Measurements from ENCODE around the gene BRI3. TPM values are rescaled to one million over a fixed set of nuclear protein-coding genes. Genes with fewer than 3 reads are reported as not detected.
A peak's percentile ranks its signal among the peaks of the same experiment; 100 is the strongest.

Gene BRI3
- total RNA-seq, 2 donors from 2014 or later: 48.2 to 52.6 TPM

- H3K4me1 Mint-ChIP-seq: no peaks in the 10 kb centered on the region
Measured at GRCh38 chr7:98276241-98276761, 5.2 kb upstream of the BRI3 start.

DNA sequence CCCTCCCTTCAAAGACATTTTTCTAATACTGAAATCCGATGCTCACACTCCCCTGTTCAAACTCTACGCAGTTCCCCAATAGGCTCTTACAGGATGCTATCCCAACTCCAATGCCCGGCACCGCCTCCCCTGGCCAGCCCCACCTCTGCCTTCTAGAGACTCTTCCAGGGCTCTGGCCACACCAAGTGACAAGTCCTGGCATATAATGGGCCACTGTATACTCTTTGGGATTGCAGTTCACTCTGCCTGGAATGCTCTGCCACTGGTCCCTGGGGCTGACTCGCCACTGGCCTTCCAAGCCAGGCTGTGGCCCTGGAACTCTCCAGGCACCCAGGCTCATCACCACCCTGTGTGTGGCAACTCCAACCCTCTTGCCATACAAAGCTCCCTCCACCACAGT, 3.1 kb upstream of the BRI3 start:
- peaks cover 6% of the 10 kb centered on the region for H3K4me1 Mint-ChIP-seq
- no peak for ATAC-seq (replicated peaks)
- H3K27me3 Mint-ChIP-seq: no peaks in the 10 kb centered on the region
- H3K4me3 Mint-ChIP-seq: no peak overlapping the region
- no peaks in the 10 kb centered on the region for H3K9me3 Mint-ChIP-seq
- H3K27ac Mint-ChIP-seq: no peak overlapping the region
- peaks cover 9% of the 10 kb centered on the region for H3K36me3 Mint-ChIP-seq (ENCODE audit: low read depth)

More at GRCh38 chr7:98276241-98276761, 5.2 kb upstream of the BRI3 start:
- Mint-ChIP-seq H3K27me3 (no peaks in the 10 kb centered on the region), H3K36me3 (ENCODE audit: low read depth) (no peaks in the 10 kb centered on the region), H3K9me3 (no peaks in the 10 kb centered on the region), H3K4me3 (no peak overlapping the region), H3K27ac (no peak overlapping the region)
- ATAC-seq (replicated peaks): no peak

GRCh38 chr7:98278936-98279335, 2.5 kb upstream of the BRI3 start:
- H3K36me3 Mint-ChIP-seq (ENCODE audit: low read depth): peaks cover 9% of the 10 kb centered on the region
- no peaks in the 10 kb centered on the region for H3K9me3 Mint-ChIP-seq
- peaks cover 6% of the 10 kb centered on the region for H3K4me1 Mint-ChIP-seq
- H3K4me3 Mint-ChIP-seq: no peak overlapping the region
- ATAC-seq (replicated peaks): no peak
- no peak overlapping the region for H3K27ac Mint-ChIP-seq
- H3K27me3 Mint-ChIP-seq: no peaks in the 10 kb centered on the region

DNA sequence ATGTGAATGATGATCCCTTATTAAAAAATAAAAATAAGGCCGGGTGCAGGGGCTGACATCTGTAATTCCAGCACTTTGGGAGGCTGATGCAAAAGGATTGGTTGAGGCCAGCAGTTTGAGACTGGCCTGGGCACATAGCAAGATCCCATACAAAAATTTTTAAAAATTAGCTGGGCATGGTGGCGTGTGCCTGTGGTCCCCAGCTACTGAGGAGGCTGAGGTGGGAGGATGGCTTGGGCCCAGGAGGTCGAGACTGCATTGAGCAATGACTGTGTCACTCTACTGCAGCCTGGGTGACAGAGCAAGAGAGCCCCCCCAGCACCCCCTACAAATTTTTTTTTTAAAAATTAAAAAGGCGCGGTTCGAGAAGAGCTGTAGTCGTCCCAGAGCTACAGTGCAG, 1.2 kb upstream of the BRI3 start:
- no peak overlapping the region for H3K27ac Mint-ChIP-seq
- peak overlapping the region; percentile 79 for H3K4me3 Mint-ChIP-seq

DNA sequence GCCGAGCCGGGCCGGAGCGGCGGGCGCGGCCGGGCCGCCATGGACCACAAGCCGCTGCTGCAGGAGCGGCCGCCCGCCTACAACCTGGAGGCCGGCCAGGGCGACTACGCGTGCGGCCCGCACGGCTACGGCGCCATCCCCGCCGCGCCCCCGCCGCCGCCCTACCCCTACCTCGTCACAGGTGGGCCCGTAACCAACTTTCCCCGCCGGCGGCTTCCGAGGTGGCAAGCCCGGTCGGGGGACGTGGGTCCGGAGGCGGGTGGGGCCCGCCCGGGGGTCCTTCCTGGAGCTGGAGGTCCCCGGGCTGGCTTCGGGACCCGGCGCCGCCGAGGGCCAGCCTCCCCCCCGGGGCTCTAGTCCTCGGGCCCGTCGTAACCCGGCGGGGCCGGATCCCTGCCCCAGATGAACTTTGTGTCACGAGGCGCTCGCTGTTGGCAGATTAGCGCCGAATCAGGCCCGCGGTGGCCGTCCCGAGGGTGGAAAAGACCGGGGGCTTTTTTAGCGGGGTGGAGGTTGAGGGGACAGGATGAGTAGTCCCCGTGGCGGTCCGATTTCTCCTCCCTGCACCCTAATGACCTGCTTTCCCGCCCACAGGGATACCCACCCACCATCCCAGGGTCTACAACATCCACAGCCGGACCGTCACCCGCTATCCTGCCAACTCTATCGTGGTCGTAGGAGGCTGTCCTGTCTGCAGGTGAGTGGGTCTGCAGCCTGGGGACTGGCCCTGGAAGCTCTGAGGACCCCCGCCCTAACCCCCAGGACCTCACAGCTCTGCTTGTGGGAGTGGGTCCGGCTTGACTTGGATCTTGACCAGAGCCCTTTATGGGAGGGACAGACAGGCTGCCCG, 496 bp downstream of the BRI3 start:
- Mint-ChIP-seq H3K9me3 (no peaks in the 10 kb centered on the region), H3K27ac (peak overlapping the region; percentile 83), H3K4me1 (peaks cover 12% of the 10 kb centered on the region), H3K4me3 (peak overlapping the region; percentile 84), H3K36me3 (ENCODE audit: low read depth) (peaks cover 9% of the 10 kb centered on the region), H3K27me3 (no peaks in the 10 kb centered on the region)
- ATAC-seq (replicated peaks): peak; percentile 41

More for the DNA sequence above, 1.2 kb upstream of the BRI3 start:
- no peaks in the 10 kb centered on the region for H3K27me3 Mint-ChIP-seq
- H3K4me1 Mint-ChIP-seq: peaks cover 12% of the 10 kb centered on the region
- no peaks in the 10 kb centered on the region for H3K9me3 Mint-ChIP-seq
- no peak for ATAC-seq (replicated peaks)
- peaks cover 9% of the 10 kb centered on the region for H3K36me3 Mint-ChIP-seq (ENCODE audit: low read depth)

GRCh38 chr7:98282703-98283102, 1.2 kb downstream of the BRI3 start:
- Mint-ChIP-seq H3K9me3 (no peaks in the 10 kb centered on the region), H3K27me3 (no peaks in the 10 kb centered on the region), H3K4me3 (peak overlapping the region; percentile 84), H3K4me1 (peaks cover 12% of the 10 kb centered on the region), H3K27ac (peak overlapping the region; percentile 83), H3K36me3 (ENCODE audit: low read depth) (peaks cover 9% of the 10 kb centered on the region)
- no peak for ATAC-seq (replicated peaks)

- Mint-ChIP-seq H3K27me3 (no peaks in the 10 kb centered on the region), H3K4me1 (peaks cover 12% of the 10 kb centered on the region), H3K9me3 (no peaks in the 10 kb centered on the region), H3K27ac (peak overlapping the region; percentile 83), H3K4me3 (peak overlapping the region; percentile 84), H3K36me3 (ENCODE audit: low read depth) (peaks cover 9% of the 10 kb centered on the region)
- ATAC-seq (replicated peaks): no peak
Measured at GRCh38 chr7:98283127-98283886, 1.8 kb downstream of the BRI3 start.

DNA sequence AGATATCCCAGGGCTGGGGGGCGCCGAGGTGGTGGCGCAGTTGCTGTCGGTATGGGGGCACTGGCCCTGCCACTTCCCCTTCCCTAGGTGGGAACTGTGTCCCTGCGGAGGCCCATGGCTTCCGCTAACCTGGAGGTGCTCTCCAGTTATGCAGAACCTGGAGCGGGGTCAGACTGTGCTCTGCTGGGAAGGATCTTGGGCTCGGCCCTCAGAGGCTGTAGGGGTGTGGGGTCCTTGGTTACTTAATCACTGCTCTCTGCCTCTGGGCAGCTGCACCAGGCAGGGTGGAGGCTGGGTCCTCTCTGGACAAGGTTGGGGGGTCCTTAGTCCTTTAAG, 2.4 kb downstream of the BRI3 start:
- peaks cover 12% of the 10 kb centered on the region for H3K4me1 Mint-ChIP-seq
- peaks cover 9% of the 10 kb centered on the region for H3K36me3 Mint-ChIP-seq (ENCODE audit: low read depth)
- no peaks in the 10 kb centered on the region for H3K27me3 Mint-ChIP-seq
- H3K9me3 Mint-ChIP-seq: no peaks in the 10 kb centered on the region
- H3K27ac Mint-ChIP-seq: no peak overlapping the region
- ATAC-seq (replicated peaks): no peak
- H3K4me3 Mint-ChIP-seq: peak overlapping the region; percentile 41

GRCh38 chr7:98284335-98285036, 3.0 kb downstream of the BRI3 start:
- Mint-ChIP-seq H3K36me3 (ENCODE audit: low read depth) (peaks cover 9% of the 10 kb centered on the region), H3K9me3 (no peaks in the 10 kb centered on the region), H3K4me1 (peaks cover 12% of the 10 kb centered on the region), H3K27me3 (no peaks in the 10 kb centered on the region), H3K4me3 (peak overlapping the region; percentile 41), H3K27ac (peak overlapping the region; percentile 50)
- no peak for ATAC-seq (replicated peaks)

- H3K36me3 Mint-ChIP-seq (ENCODE audit: low read depth): peaks cover 9% of the 10 kb centered on the region
- no peak overlapping the region for H3K4me3 Mint-ChIP-seq
- ATAC-seq (replicated peaks): no peak
- no peaks in the 10 kb centered on the region for H3K27me3 Mint-ChIP-seq
- no peaks in the 10 kb centered on the region for H3K9me3 Mint-ChIP-seq
- peak overlapping the region; percentile 50 for H3K27ac Mint-ChIP-seq
- peaks cover 12% of the 10 kb centered on the region for H3K4me1 Mint-ChIP-seq
Measured at GRCh38 chr7:98285157-98286092, 3.9 kb downstream of the BRI3 start.

DNA sequence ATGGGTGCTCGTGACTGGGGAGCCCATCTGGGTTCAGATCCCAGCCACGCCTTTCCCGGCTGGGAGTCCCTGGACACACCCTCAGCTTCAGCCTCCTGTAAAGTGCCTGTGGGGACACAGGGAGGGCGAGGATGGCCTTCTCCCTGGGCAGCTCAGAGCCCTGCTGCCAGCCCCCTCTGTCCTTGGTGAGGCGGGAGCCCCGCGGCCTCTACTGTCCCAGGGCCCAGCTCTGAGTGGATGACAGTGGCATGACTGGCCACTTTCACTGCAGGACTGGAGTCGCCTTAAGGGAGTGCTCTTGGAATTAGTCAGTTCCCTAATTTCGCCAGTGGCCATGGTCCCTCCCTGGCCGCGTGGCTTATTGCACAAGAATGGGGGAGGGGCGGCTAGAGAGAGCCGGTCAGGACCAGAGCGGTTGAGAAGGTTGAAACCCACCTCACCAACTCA, 4.6 kb downstream of the BRI3 start:
- no peak for ATAC-seq (replicated peaks)
- Mint-ChIP-seq H3K27me3 (no peaks in the 10 kb centered on the region), H3K36me3 (ENCODE audit: low read depth) (peaks cover 9% of the 10 kb centered on the region), H3K27ac (peak overlapping the region; percentile 33), H3K4me1 (peaks cover 12% of the 10 kb centered on the region), H3K9me3 (no peaks in the 10 kb centered on the region), H3K4me3 (no peak overlapping the region)

GRCh38 chr7:98286701-98287485, 5.4 kb downstream of the BRI3 start:
- H3K27me3 Mint-ChIP-seq: no peaks in the 10 kb centered on the region
- ATAC-seq (replicated peaks): no peak
- no peaks in the 10 kb centered on the region for H3K9me3 Mint-ChIP-seq
- peak overlapping the region; percentile 33 for H3K27ac Mint-ChIP-seq
- H3K36me3 Mint-ChIP-seq (ENCODE audit: low read depth): peaks cover 9% of the 10 kb centered on the region
- peaks cover 12% of the 10 kb centered on the region for H3K4me1 Mint-ChIP-seq
- H3K4me3 Mint-ChIP-seq: no peak overlapping the region

DNA sequence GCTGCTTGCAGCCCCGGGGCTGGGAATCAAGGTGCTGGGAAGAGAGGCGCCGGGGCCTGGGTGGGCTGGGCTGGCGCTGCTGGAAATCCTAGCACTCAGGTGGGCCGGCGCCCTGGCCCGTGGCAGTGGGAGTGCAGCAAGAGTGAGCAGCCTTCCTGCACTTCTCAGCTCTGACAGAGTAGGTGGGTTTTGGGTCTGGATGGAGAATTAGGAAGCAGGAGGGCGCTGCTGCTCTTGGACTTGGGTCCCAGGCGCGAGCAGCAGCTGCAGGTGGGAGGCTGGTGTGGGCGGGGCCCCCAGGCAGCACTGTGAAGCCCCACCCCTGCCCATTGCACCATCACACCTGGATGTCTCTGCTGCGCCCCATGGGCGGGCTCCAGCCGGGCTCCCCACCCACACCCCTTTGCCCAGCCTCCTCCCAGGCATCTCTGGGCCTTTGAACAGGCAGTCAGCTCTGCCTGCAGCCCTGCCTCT, 6.0 kb downstream of the BRI3 start:
- peaks cover 10% of the 10 kb centered on the region for H3K36me3 Mint-ChIP-seq (ENCODE audit: low read depth)

More for the DNA sequence above, 6.0 kb downstream of the BRI3 start:
- H3K4me1 Mint-ChIP-seq: peaks cover 10% of the 10 kb centered on the region
- H3K9me3 Mint-ChIP-seq: no peaks in the 10 kb centered on the region
- no peak overlapping the region for H3K4me3 Mint-ChIP-seq
- H3K27me3 Mint-ChIP-seq: no peaks in the 10 kb centered on the region
- H3K27ac Mint-ChIP-seq: no peak overlapping the region
- ATAC-seq (replicated peaks): no peak

Measured in activated T-helper 17 cell treated with anti-CD3 and anti-CD28 coated beads, Interleukin-2, amount 50 U/mL, for 72 hours (primary cell).